ENCODE results near the gene EPHA6.
"Not testable (repeated sequence)": the region's sequence is repeated elsewhere in the genome, so short reads cannot be mapped to it uniquely, and the experiment has no call there.

EPHA6 gene

GRCh38 chr3:97481416-97481815 is 667.0 kb downstream of the EPHA6 start:
- DNase-seq, result no peak

GRCh38 chr3:97485206-97485605 is 670.8 kb downstream of the EPHA6 start:
- DNase-seq, result no peak

- DNase-seq, result no peak
Observed at GRCh38 chr3:97487587-97487986, 673.2 kb downstream of the EPHA6 start.

GRCh38 chr3:97488741-97489140 is 674.3 kb downstream of the EPHA6 start:
- DNase-seq, result no peak

GRCh38 chr3:97495896-97496295 is 681.5 kb downstream of the EPHA6 start:
- DNase-seq, result no peak

- DNase-seq, result no peak
Observed at GRCh38 chr3:97497138-97497537, 682.7 kb downstream of the EPHA6 start.

GRCh38 chr3:97504463-97504862 is 690.1 kb downstream of the EPHA6 start:
- DNase-seq, result no peak

DNA sequence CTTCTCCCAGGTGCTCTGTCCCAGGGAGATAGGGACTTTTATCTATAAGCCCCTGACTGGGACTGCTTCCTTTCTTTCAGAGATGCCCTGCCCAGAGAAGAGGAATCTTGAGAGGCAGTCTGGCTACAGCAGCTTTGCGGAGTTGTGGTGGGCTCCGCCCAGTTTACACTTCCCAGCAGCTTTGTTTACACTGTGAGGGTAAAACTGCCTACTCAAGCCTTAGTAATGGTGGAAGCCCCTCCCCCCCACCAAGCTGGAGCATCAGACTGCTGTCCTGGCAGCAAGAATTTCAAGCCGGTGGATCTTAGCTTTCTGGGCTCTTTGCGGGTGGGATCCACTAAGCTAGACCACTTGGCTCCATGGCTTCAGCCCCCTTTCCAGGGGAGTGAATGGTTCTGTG is 696.4 kb downstream of the EPHA6 start:
- no peak for DNase-seq

GRCh38 chr3:97515076-97515475 is 700.7 kb downstream of the EPHA6 start:
- no peak for DNase-seq

DNA sequence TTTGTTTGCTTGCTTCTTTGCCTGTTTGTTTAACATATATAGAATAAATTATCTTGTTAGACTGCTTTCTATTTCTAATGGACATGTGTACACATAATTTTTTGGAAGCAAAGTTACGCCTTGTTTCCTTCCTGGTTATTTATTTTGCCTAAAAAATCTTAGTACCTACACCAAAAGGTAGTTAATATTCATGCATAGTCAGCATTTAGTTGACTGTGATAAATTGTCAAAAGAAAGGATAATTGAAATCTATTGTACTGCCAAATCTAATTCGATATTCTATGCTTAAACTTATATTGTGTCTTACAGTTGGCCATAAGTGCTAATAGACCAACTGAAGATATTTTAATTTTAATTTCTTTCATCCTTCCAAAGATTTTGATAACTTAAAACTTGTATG is 716.3 kb downstream of the EPHA6 start:
- no peak for DNase-seq

DNA sequence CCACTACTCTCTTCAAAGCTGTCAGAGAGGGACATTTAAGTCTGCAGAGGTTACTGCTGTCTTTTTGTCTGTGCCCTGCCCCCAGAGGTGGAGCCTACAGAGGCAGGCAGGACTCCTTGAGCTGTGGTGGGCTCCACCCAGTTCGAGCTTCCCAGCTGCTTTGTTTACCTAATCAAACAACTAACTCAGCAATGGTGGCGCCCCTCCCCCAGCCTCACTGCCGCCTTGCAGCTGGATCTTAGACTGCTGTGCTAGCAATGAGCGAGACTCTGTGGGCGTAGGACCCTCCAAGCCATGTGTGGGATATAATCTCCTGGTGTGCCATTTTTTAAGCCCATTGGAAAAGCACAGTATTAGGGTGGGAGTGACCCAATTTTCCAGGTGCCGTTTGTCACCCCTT is 733.2 kb downstream of the EPHA6 start:
- DNase-seq, result not testable (repeated sequence)

- no peak for DNase-seq
Observed at GRCh38 chr3:97550408-97550807, 736.0 kb downstream of the EPHA6 start.

- no peak for DNase-seq
Observed at GRCh38 chr3:97552186-97552585, 737.8 kb downstream of the EPHA6 start.

- no peak for DNase-seq
Observed at GRCh38 chr3:97575742-97576141, 761.3 kb downstream of the EPHA6 start.

GRCh38 chr3:97576221-97576620 is 761.8 kb downstream of the EPHA6 start:
- DNase-seq, result no peak

- no peak for DNase-seq
Observed at GRCh38 chr3:97579365-97579764, 765.0 kb downstream of the EPHA6 start.

- DNase-seq, result no peak
Observed at GRCh38 chr3:97610626-97611025, 796.2 kb downstream of the EPHA6 start.

- no peak for DNase-seq
Observed at GRCh38 chr3:97612632-97613031, 798.2 kb downstream of the EPHA6 start.

DNA sequence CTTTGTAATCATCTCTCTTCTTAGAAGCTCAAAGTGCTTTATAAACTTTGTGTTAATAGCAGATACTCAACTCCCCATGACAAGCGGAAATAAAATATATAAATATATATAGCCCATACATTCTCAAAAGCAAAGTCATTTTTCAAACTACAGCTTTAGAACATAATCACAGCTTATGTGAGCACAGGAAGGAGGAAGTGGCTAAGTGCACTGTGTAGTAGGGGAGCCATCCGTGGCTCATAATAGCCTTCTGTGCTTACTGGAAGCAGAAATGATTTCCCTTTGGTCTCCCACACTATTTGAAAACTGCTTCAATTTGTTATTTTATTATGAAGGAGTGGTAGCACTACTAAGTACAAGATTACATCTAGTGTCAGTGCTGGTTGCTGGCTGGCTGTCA is 798.7 kb downstream of the EPHA6 start:
- no peak for DNase-seq

- not testable (repeated sequence) for DNase-seq
Observed at GRCh38 chr3:97620514-97620913, 806.1 kb downstream of the EPHA6 start.

DNA sequence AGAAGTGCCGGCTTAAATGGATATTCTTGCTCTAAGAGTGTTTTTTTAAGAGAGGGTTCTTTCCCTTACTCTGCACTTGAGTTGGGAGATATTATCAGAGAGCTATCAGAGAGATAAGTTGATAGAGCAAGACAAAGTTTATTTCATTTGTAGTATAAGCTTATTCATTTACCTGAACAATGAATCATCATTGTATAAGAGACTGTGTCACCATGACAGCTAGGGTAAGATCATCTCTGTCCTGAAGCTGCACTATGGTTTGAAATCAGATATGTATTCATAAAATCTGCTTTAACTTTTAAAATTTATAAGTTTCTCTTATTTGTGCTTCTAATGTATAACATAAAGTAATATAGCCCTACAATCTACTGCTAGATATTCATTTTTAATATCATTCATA is 822.1 kb downstream of the EPHA6 start:
- no peak for DNase-seq

- DNase-seq, result no peak
Observed at GRCh38 chr3:97646932-97647331, 832.5 kb downstream of the EPHA6 start.

DNA sequence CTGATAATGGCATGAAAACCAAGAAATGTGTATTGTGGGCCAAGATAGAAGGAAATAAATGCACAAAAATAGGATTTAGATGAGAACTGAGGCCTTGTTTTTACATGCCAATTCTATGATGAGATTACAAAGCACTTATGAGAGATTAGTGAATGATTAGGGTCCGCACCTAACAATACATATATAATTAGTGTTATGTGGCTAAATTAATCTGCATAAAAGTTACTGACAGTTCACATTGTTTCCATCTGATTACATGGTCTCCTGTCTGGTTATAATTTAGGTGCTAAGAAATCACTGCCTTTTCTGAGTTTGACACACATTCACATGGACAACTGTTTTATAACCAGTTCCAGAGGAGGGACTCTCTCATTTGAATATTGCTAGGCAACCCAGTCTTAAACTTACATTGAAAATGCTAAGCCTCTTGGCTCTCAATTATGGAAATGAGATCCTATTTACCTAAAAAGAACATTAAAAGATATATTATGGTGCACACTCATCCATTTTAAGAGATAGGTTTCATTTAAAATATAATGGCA is 833.1 kb downstream of the EPHA6 start:
- DNase-seq, result no peak

DNA sequence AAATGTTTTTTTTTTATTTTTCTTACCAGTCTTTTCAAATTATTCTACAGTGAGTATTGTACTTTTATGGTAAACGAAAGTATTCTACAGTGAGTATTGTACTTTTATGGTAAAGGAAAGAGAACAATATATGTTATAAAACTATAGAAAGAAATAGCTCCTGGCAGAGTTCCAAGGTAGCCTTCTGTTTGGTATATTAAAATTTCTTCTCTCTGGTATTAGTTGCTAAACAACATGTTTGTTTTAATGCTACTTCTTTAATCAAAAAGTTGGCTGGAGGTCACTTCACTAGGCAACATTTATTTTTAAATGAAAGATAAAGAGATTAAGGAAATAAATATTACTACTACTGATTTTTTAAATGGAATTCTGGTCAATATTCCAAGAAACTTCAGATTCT is 841.6 kb downstream of the EPHA6 start:
- DNase-seq, result no peak

GRCh38 chr3:97656638-97657037 is 842.2 kb downstream of the EPHA6 start:
- no peak for DNase-seq

All from suppressor macrophage treated with lipopolysaccharide for 1 hour (primary cell).